GM19328 (cell line): ENCODE measurements around the gene SHISA6.

ENCODE experiments used
- ATAC-seq: cut with Tn5 transposase; IDR thresholded peaks from one replicate; pipeline ENCODE4 v1.9.1; 2021; ENCODE audit warnings: mild to moderate bottlenecking, moderate library complexity; ENCODE audit not compliant: unreplicated experiment

SHISA6 gene

GRCh38 chr17:11565591-11565990 lies 324.6 kb downstream of the SHISA6 start:
- no peak for ATAC-seq

DNA sequence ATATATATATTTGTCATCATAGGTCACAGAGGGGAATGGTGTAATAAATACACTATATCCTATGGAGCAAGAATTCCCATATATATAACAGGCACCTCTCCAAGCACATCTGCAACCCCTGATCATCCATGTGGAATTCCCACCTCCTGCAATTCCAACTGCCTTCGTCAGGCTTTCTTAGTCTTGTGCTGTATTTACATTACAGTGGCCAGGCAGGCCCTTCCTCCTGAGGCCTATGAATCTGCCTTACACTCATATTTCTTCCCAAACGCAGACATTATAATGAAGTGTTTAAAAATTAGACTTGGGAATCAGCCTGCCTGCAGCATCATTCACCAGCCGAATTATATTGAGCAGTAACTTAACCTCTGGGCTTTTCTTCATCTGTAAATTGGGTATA lies 338.0 kb downstream of the SHISA6 start:
- ATAC-seq, result no peak

DNA sequence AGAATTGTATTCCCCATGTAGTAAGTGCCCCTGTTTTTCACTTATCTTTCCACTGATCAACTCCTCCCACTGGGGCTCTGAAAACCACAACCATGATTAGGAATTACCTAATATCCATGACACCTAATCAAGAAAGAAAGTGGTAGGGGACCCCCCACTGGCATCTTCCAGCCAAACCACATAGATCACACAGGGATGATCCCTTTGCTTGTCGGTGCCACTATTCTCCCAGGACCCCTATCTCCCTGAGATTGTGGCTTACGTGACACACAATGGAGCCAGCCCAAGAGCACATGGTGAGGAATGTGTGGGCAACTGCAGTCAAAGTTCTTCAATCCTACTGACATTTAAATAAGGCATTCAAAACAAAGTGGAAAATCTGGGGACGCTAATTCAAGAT lies 339.7 kb downstream of the SHISA6 start:
- ATAC-seq, result no peak

- no peak for ATAC-seq
Observed at GRCh38 chr17:11582217-11582616, 341.2 kb downstream of the SHISA6 start.

- ATAC-seq, result no peak
Observed at GRCh38 chr17:11583306-11583992, 342.4 kb downstream of the SHISA6 start.

GRCh38 chr17:11589716-11590115 lies 348.7 kb downstream of the SHISA6 start:
- no peak for ATAC-seq

GRCh38 chr17:11598274-11599221 lies 357.5 kb downstream of the SHISA6 start, which contains the start of gene DNAH9:
DNAH9 (plus strand) TSS chr17:11598470; CDS start chr17:11598499, 29 bp downstream.
- no peak for ATAC-seq

DNA sequence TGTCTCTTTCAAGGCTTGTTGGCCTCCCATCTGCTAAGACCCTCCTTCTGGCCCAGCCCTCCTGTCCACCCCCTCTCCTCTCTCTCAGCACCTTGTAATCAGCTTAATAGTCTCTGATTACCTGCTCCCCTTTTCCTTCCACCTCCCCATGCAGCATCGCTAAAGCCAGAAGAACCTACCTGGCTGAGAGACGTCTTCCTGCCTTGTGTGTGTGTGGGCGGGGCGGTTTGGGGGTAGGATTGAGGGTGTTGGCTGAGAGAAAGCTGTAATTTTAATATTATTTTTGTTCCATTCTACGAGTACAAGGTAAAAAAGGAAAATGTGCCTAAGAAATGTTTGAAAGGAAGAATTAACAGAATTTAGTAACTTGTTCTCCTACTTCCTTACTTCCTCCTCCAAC lies 360.6 kb downstream of the SHISA6 start:
- no peak for ATAC-seq

DNA sequence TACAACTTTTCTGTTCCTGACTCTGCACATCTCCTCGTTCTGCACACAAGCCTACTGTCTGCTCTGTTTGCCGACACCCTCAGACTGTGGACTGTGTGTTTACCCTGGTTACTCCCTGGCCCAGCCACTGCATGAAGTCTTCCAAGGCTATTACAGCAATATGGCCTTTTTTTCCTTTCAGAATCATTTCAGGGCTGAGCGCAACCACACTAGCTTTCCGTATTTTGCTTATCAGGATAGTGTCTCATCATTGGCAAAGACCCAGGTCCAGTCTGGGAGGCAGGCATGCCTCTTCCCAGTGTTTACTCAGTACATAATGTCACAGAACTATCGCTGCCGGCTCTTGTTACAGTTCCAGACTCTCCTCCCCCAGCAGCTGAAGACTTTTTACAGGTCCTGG lies 367.4 kb downstream of the SHISA6 start:
- ATAC-seq, result no peak

- ATAC-seq, result no peak
Observed at GRCh38 chr17:11610999-11611566, 370.1 kb downstream of the SHISA6 start.

DNA sequence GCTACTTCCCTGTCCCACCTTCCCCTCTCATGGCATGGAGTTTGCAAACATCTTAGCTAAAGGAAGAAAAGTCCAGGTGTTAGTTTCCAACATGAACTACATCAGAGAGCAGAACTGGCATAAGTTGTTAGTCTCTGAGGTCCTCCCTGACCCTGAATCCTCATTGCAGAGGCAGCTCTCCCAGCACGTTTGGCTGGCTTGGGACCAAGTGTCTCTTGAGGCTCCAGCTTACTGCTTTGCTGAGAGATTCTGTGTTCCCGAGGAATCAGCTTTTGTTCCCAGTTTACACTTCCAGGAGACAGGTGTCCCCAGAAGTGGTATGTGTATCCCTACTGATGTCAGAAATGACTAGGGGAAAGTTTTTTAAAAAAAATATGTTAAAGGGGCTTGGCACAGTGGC lies 371.9 kb downstream of the SHISA6 start:
- no peak for ATAC-seq
